Fibroblast of lung (primary cell): ENCODE measurements around the gene NR3C1. TPM values are rescaled to one million over a fixed set of nuclear protein-coding genes. Genes with fewer than 3 reads are reported as not detected.

Source experiments
- DNase-seq, 2 donors: peaks; one replicate each; pipeline versions ENCODE4 v3.0.0 to v3.0.0-alpha.2; 2010; ENCODE audit warnings: low read depth in 2 of 2
- H2AFZ ChIP-seq: 2 replicates; pipeline ENCODE4 v1.5.1; 2012; ENCODE audit warnings: low read length, control low read depth, inconsistent platforms
- H3K27ac ChIP-seq: 2 replicates; pipeline ENCODE4 v1.5.1; 2011; ENCODE audit warnings: low read length, control low read depth; ENCODE audit not compliant: insufficient read depth
- H3K27me3 ChIP-seq: 2 replicates; pipeline ENCODE4 v1.5.1; 2011; ENCODE audit warnings: mild to moderate bottlenecking, low read length; ENCODE audit not compliant: control insufficient read depth, insufficient read depth
- H3K36me3 ChIP-seq: 2 replicates; pipeline ENCODE4 v1.5.1; 2011; ENCODE audit warnings: low read length; ENCODE audit not compliant: control insufficient read depth, insufficient read depth
- H3K4me1 ChIP-seq: 2 replicates; pipeline ENCODE4 v1.5.1; 2011; ENCODE audit warnings: low read length; ENCODE audit not compliant: control insufficient read depth, insufficient read depth; ENCODE audit errors: extremely low read depth
- H3K4me2 ChIP-seq: 2 replicates; pipeline ENCODE4 v1.5.1; 2011; ENCODE audit warnings: low read length, control low read depth; ENCODE audit not compliant: insufficient read depth; ENCODE audit errors: extremely low read depth
- H3K4me3 ChIP-seq, 4 experiments: fragments of 200-600 bp in 1 of 4; sonication (generic) in 1 of 4; replicated peaks in 1 of 4; 2 replicates each; pipeline ENCODE4 v1.5.1; 2011 to 2016; ENCODE audit warnings: low read length in 4 of 4, low read depth in 3 of 4, mild to moderate bottlenecking in 3 of 4, control low read depth in 2 of 4, inconsistent platforms in 1 of 4, mixed read lengths in 1 of 4; ENCODE audit not compliant: insufficient read depth in 1 of 4; ENCODE audit errors: control extremely low read depth in 1 of 4
- H3K79me2 ChIP-seq: 2 replicates; pipeline ENCODE4 v1.5.1; 2012; ENCODE audit warnings: mild to moderate bottlenecking, low read length, inconsistent platforms; ENCODE audit not compliant: control insufficient read depth, insufficient read depth
- H3K9ac ChIP-seq: 2 replicates; pipeline ENCODE4 v1.5.1; 2011; ENCODE audit warnings: mild to moderate bottlenecking, low read length, control low read depth; ENCODE audit not compliant: insufficient read depth
- H3K9me3 ChIP-seq: 2 replicates; pipeline ENCODE4 v1.5.1; 2012; ENCODE audit warnings: low read depth, low read length; ENCODE audit not compliant: control insufficient read depth, insufficient read depth
- H4K20me1 ChIP-seq: 2 replicates; pipeline ENCODE4 v1.5.1; 2011; ENCODE audit warnings: low read length; ENCODE audit not compliant: control insufficient read depth, insufficient read depth; ENCODE audit errors: extremely low read depth
- EZH2 ChIP-seq: IDR thresholded peaks from 2 replicates; pipeline ENCODE4 v1.5.1; 2012; ENCODE audit warnings: low read length, control low read depth, mild to moderate bottlenecking; ENCODE audit errors: missing control alignments
- polyA plus RNA-seq, 2 donors: library from polyadenylated mRNA; depleted of rRNA in 1 of 2; stranded (reverse) in 1 of 2; unstranded in 1 of 2; fragments of >200 nt; gene quantifications; 2 replicates each; pipeline ENCODE4 v1.2.1, GENCODE V29; 2011 to 2012; ENCODE audit warnings: missing spikeins in 1 of 2
- total RNA-seq: library from RNA; depleted of rRNA; stranded (reverse); fragments of >200 nt; gene quantifications from 2 replicates; pipeline ENCODE4 v1.2.1, GENCODE V29; 2014
- TF ChIP-seq, protein P1 (sequence below), 2 donors: IDR thresholded peaks in 1 of 2; conservative IDR thresholded peaks in 1 of 2; 1 replicate in 1 of 2; 2 replicates in 1 of 2; pipeline ENCODE4 v1.5.1; 2011 to 2012; ENCODE audit warnings: low read length in 2 of 2, control low read depth in 1 of 2, inconsistent platforms in 1 of 2, low read depth in 1 of 2, mild to moderate bottlenecking in 1 of 2

The NR3C1 gene
- total and polyA plus RNA-seq, 2 donors (not counting 1 experiment from before 2014, with no cell fraction given), result 85.3 to 126 TPM

- DNase-seq, result no peak
These were observed 152.3 kb downstream of the NR3C1 start for GRCh38 chr5:143251190-143251589.

GRCh38 chr5:143249851-143250250, 153.6 kb downstream of the NR3C1 start:
- Histone ChIP-seq H3K4me3 (no peak overlapping the region), H3K9ac (no peak overlapping the region), H3K27me3 (no peaks in the 10 kb centered on the region), H3K9me3 (no peaks in the 10 kb centered on the region), H4K20me1 (no peaks in the 10 kb centered on the region), H3K27ac (no peak overlapping the region), H3K4me1 (peaks cover 23% of the 10 kb centered on the region), H3K36me3 (no peaks in the 10 kb centered on the region), H2AFZ (no peak overlapping the region), H3K4me2 (no peak overlapping the region), H3K79me2 (no peaks in the 10 kb centered on the region)
- peak in 1 of 2 donors; percentile 42 for DNase-seq
- TF ChIP-seq, protein P1, sequence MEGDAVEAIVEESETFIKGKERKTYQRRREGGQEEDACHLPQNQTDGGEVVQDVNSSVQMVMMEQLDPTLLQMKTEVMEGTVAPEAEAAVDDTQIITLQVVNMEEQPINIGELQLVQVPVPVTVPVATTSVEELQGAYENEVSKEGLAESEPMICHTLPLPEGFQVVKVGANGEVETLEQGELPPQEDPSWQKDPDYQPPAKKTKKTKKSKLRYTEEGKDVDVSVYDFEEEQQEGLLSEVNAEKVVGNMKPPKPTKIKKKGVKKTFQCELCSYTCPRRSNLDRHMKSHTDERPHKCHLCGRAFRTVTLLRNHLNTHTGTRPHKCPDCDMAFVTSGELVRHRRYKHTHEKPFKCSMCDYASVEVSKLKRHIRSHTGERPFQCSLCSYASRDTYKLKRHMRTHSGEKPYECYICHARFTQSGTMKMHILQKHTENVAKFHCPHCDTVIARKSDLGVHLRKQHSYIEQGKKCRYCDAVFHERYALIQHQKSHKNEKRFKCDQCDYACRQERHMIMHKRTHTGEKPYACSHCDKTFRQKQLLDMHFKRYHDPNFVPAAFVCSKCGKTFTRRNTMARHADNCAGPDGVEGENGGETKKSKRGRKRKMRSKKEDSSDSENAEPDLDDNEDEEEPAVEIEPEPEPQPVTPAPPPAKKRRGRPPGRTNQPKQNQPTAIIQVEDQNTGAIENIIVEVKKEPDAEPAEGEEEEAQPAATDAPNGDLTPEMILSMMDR (conservative IDR thresholded peaks at IDR 0.05 in 1 of 2, IDR thresholded peaks at IDR 0.05 in 1 of 2; ENCODE audit: low read depth in 1 of 2, low read length in 2 of 2), result no peak
- TF ChIP-seq EZH2, result no peak

More at GRCh38 chr5:143251190-143251589, 152.3 kb downstream of the NR3C1 start:
- H3K9me3 ChIP-seq, result no peaks in the 10 kb centered on the region
- no peaks in the 10 kb centered on the region for H4K20me1 ChIP-seq
- no peak overlapping the region for H3K9ac ChIP-seq
- H3K27ac ChIP-seq, result no peak overlapping the region
- H3K27me3 ChIP-seq, result no peaks in the 10 kb centered on the region
- no peak overlapping the region for H3K4me3 ChIP-seq
- no peaks in the 10 kb centered on the region for H3K36me3 ChIP-seq
- no peaks in the 10 kb centered on the region for H3K79me2 ChIP-seq
- no peak overlapping the region for H3K4me2 ChIP-seq
- H2AFZ ChIP-seq, result no peak overlapping the region
- H3K4me1 ChIP-seq, result peaks cover 13% of the 10 kb centered on the region
- TF ChIP-seq, protein P1 (conservative IDR thresholded peaks at IDR 0.05 in 1 of 2, IDR thresholded peaks at IDR 0.05 in 1 of 2; ENCODE audit: low read depth in 1 of 2, low read length in 2 of 2), result no peak
- no peak for TF ChIP-seq EZH2

DNA sequence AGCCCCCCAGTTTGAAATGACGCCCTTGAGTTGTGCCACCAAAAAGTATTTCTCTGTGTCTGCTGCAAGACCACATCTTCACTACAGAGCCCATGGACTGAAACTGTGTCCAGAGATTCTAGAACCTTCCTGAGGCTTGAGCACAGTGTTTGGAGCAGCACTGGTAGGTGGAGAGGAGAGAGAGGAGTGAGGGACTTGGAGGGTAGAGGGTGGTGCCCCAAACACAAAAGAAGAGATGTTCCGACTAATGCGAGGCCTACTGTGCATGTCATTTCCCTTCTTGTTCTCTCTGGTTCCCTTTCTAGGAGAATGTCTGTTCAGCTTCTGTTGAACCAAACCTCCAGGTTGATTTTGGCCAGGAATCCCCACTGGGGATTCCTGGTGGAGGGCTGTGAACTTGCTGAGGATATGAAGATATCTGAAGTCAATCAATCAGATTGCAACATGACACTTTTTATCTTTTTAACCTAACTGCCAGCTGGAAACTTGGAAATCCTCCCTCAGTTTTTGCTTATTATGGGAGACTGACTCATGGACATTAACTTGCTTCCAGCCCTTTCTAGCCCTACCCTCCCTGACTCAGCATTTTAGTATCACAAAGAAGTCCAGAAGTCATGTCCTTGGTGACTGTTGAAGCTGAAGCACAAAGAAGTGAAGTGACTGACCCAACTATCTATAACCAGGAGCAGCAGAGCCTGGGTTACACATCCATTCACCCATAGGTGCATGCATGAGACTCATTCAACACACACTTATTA, 154.5 kb downstream of the NR3C1 start:
- no peak for TF ChIP-seq EZH2
- TF ChIP-seq, protein P1 (conservative IDR thresholded peaks at IDR 0.05 in 1 of 2, IDR thresholded peaks at IDR 0.05 in 1 of 2; ENCODE audit: low read depth in 1 of 2, low read length in 2 of 2), result no peak
- Histone ChIP-seq H2AFZ (no peak overlapping the region), H4K20me1 (no peaks in the 10 kb centered on the region), H3K27ac (peak overlapping the region; percentile 59), H3K4me1 (peaks cover 27% of the 10 kb centered on the region), H3K36me3 (no peaks in the 10 kb centered on the region), H3K9me3 (no peaks in the 10 kb centered on the region), H3K9ac (no peak overlapping the region), H3K4me2 (peak overlapping the region; percentile 28), H3K79me2 (no peaks in the 10 kb centered on the region), H3K27me3 (no peaks in the 10 kb centered on the region), H3K4me3 (no peak overlapping the region)
- DNase-seq, result peak; percentile 88 to 92
